Right lobe of liver (tissue), 4 donors: ENCODE results near the gene OBSL1.

ENCODE experiments used
- CTCF ChIP-seq, 4 donors: fragments of 200-600 bp in 3 of 4; fragments of 450-650 bp in 1 of 4; IDR thresholded peaks; one replicate each; pipeline versions ENCODE4 v1.5.1 to v1.8.0; 2016 to 2022; ENCODE audit warnings: antibody characterized with exemption in 4 of 4, mild to moderate bottlenecking in 2 of 4
- POLR2A ChIP-seq: fragments of 450-650 bp; IDR thresholded peaks from one replicate; pipeline ENCODE4 v1.6.1; 2017; ENCODE audit warnings: antibody characterized with exemption, mild to moderate bottlenecking
- donor health status: DM: no; HTN: no; CAD: no.
- donor health status: DM: no; HTN: no; CAD: no.
- donor health status: DM: no; HTN: yes; CAD: no.

DNA sequence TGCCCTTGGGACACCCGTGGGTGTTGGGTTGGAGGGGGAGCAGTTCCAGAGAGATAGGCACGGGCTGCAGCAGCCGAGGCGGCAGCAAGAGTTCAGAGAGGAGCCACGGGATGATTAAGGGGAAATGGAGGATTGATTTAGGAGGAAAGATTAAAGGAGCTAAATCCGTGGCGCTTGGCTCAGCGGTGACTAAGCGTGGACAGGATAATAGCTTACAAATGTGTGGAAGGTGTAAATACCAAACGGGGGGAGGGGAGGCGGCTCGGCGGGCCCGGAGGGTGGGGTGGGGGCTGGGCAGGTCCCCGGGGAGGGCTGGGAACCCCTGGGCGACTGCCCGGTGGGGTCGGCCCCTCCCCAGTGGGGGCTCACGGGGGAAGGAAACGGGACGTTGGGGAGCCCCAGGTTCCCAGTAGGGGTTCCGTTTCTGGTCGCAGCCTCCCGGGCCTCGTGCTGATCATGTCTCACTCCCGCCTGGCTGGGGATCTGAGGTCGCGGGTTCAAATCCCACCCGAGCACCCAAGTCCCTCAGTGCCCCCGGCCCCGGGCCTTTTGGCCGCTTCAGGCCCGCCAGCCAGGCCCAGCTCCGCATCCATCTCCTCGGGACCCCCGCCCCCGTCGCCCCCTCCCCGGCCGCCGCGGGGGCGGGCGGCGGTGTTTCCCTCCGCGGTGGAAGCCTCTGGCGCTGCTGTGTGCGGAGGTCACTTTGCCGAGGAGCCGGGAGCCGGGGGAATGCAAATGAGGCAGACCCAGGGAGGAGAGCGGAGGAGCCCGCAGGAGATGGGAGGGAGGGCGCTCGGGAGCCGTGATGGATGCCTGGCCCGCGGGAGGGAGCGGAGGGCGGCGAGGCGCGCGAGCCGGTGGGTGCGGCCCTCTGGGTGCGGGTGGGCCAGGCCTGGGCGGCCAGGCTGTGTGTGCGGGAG is 49.0 kb downstream of the OBSL1 start:
- no peak for TF ChIP-seq CTCF (IDR thresholded peaks at IDR 0.05)
- no peak for TF ChIP-seq POLR2A
